ENCODE results near the gene BDNF. TPM values are rescaled to one million over a fixed set of nuclear protein-coding genes. Genes with fewer than 3 reads are reported as not detected.

The BDNF gene
- total and polyA plus RNA-seq, 2 donors (not counting 1 experiment from before 2014, with no cell fraction given) = not detected

DNA sequence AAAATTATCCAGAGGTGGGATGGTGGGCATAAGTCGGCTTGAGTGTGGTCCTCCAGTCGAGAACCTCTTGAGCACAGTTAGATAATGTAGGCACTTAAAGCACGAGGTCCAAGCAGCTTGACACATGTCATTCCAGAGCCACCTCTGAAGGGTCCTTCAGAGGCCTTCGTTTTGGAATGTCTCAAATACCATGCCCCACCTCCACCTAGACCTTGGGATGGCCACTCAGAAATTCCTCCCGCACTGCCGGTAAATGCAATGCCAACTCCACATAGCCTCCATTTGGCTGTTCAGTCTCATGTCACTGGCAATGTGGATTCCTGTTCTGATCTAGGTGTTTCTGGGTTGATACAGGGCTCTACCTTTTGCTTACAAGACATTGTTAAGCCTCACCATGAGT lies 43.9 kb downstream of the BDNF start:
- intact Hi-C loops (cut with micrococcal nuclease) = no loop called here
- Histone ChIP-seq H2AFZ (ENCODE audit: insufficient read depth, low read depth, low read length, poor library complexity, severe bottlenecking) (no peak overlapping the region), H3K36me3 (replicated peaks in 1 of 2; ENCODE audit: control extremely low read depth in 1 of 2, control insufficient read depth in 1 of 2, extremely low read depth in 1 of 2, insufficient read depth in 2 of 2, low read length in 1 of 2) (no peaks in the 10 kb centered on the region), H3K4me1 (ENCODE audit: control insufficient read depth in 2 of 2, insufficient read depth in 2 of 2, low read length in 2 of 2) (no peaks in the 10 kb centered on the region), H3K27ac (ENCODE audit: low read length in 2 of 2) (no peak overlapping the region), H3K9me3 (ENCODE audit: control extremely low read depth in 1 of 3, control insufficient read depth in 2 of 3, insufficient read depth in 1 of 3, low read length in 2 of 3) (no peaks in the 10 kb centered on the region), H3K27me3 (replicated peaks in 1 of 4; ENCODE audit: control extremely low read depth in 1 of 4, control insufficient read depth in 3 of 4, insufficient read depth in 4 of 4, low read length in 3 of 4) (no peaks in the 10 kb centered on the region), H3K79me2 (ENCODE audit: control insufficient read depth, insufficient read depth, low read length) (no peaks in the 10 kb centered on the region), H4K20me1 (ENCODE audit: control insufficient read depth, insufficient read depth, low read length, poor library complexity, severe bottlenecking) (no peaks in the 10 kb centered on the region), H3K4me3 (ENCODE audit: control extremely low read depth in 1 of 5, extremely low read depth in 1 of 5, insufficient read depth in 1 of 5, low read depth in 2 of 5, low read length in 4 of 5) (no peak overlapping the region), H3K9ac (ENCODE audit: low read length) (no peak overlapping the region), H3K4me2 (replicated peaks; ENCODE audit: low read depth, low read length, poor library complexity, severe bottlenecking) (no peak overlapping the region)
- H3K9me3 Mint-ChIP-seq (ENCODE audit: insufficient read depth) = no peaks in the 10 kb centered on the region
- H3K27me3 Mint-ChIP-seq = no peaks in the 10 kb centered on the region
- ATAC-seq (ENCODE audit: low read depth) (no peak), DNase-seq (no peak)
- CTCF ChIA-PET = no interaction called here
- POLR2A ChIA-PET = no interaction called here
- no peak overlapping the region for H3K27ac Mint-ChIP-seq
- no peak for TF ChIP-seq EZH2 (IDR thresholded peaks at IDR 0.05; ENCODE audit: borderline replicate concordance, insufficient read depth, low read depth, low read length, poor library complexity, severe bottlenecking)
- H3K4me1 Mint-ChIP-seq = no peaks in the 10 kb centered on the region
- 92% methylated on average over 6 of the region's 6 CpGs for WGBS (ENCODE audit: insufficient coverage)
- H3K4me3 Mint-ChIP-seq = no peak overlapping the region

DNA sequence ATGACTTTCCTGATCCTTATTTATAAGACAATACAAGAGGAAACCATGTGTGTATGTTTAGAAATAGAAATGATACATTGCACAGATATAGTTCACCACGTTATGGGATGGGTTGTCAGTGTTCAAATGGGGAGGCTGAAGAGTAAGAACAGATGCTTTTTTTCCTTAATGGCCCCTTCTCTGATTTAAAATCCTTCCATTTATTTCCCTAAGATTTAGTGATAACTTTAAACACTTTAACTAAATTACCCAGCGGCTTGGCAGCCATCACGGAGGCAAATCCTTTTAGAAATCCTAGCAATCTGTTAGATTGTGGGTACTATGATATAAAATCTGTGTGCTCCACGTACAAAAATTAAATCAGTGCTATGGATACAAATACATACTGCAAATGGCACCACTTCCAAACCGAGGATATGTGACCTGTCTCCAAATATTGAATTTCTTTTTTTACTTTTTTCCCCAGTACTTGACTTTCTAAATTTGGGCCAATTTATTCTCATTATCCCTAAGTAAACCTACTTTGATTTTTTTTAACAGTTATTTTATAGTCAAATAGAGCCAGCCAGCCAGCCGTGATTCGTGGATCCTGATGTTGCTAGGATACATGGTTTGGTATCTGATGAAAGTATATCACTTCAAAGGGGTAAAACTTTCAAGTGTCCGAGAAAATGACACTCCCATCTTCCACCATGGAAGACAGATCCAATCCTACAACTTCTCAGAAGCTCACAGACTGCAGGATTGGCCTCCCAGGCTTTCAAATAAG lies 46.1 kb downstream of the BDNF start:
- DNase-seq (no peak), ATAC-seq (ENCODE audit: low read depth) (no peak)
- H3K27ac Mint-ChIP-seq = no peak overlapping the region
- no peaks in the 10 kb centered on the region for H3K9me3 Mint-ChIP-seq (ENCODE audit: insufficient read depth)
- ChIA-PET CTCF (no interaction called here), POLR2A (no interaction called here)
- no peaks in the 10 kb centered on the region for H3K27me3 ChIP-seq (replicated peaks in 1 of 4; ENCODE audit: control extremely low read depth in 1 of 4, control insufficient read depth in 3 of 4, insufficient read depth in 4 of 4, low read length in 3 of 4)
- no peak overlapping the region for H3K4me2 ChIP-seq (replicated peaks; ENCODE audit: low read depth, low read length, poor library complexity, severe bottlenecking)
- no peak overlapping the region for H3K4me3 Mint-ChIP-seq
- no peak overlapping the region for H3K9ac ChIP-seq (ENCODE audit: low read length)
- intact Hi-C loops (cut with micrococcal nuclease) = no loop called here
- no peaks in the 10 kb centered on the region for H3K79me2 ChIP-seq (ENCODE audit: control insufficient read depth, insufficient read depth, low read length)
- H2AFZ ChIP-seq (ENCODE audit: insufficient read depth, low read depth, low read length, poor library complexity, severe bottlenecking) = no peak overlapping the region
- no peaks in the 10 kb centered on the region for H3K9me3 ChIP-seq (ENCODE audit: control extremely low read depth in 1 of 3, control insufficient read depth in 2 of 3, insufficient read depth in 1 of 3, low read length in 2 of 3)
- H3K27me3 Mint-ChIP-seq = no peaks in the 10 kb centered on the region
- TF ChIP-seq, protein P1, sequence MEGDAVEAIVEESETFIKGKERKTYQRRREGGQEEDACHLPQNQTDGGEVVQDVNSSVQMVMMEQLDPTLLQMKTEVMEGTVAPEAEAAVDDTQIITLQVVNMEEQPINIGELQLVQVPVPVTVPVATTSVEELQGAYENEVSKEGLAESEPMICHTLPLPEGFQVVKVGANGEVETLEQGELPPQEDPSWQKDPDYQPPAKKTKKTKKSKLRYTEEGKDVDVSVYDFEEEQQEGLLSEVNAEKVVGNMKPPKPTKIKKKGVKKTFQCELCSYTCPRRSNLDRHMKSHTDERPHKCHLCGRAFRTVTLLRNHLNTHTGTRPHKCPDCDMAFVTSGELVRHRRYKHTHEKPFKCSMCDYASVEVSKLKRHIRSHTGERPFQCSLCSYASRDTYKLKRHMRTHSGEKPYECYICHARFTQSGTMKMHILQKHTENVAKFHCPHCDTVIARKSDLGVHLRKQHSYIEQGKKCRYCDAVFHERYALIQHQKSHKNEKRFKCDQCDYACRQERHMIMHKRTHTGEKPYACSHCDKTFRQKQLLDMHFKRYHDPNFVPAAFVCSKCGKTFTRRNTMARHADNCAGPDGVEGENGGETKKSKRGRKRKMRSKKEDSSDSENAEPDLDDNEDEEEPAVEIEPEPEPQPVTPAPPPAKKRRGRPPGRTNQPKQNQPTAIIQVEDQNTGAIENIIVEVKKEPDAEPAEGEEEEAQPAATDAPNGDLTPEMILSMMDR (IDR thresholded peaks at IDR 0.05) = no peak
- no peak for TF ChIP-seq EZH2 (IDR thresholded peaks at IDR 0.05; ENCODE audit: borderline replicate concordance, insufficient read depth, low read depth, low read length, poor library complexity, severe bottlenecking)
- no peaks in the 10 kb centered on the region for H3K36me3 ChIP-seq (replicated peaks in 1 of 2; ENCODE audit: control extremely low read depth in 1 of 2, control insufficient read depth in 1 of 2, extremely low read depth in 1 of 2, insufficient read depth in 2 of 2, low read length in 1 of 2)
- no peaks in the 10 kb centered on the region for H3K4me1 ChIP-seq (ENCODE audit: control insufficient read depth in 2 of 2, insufficient read depth in 2 of 2, low read length in 2 of 2)
- 57% methylated on average over 1 of the region's 8 CpGs for WGBS (ENCODE audit: insufficient coverage)
- no peak overlapping the region for H3K27ac ChIP-seq (ENCODE audit: low read length in 2 of 2)
- H4K20me1 ChIP-seq (ENCODE audit: control insufficient read depth, insufficient read depth, low read length, poor library complexity, severe bottlenecking) = no peaks in the 10 kb centered on the region
- no peaks in the 10 kb centered on the region for H3K4me1 Mint-ChIP-seq
- no peak overlapping the region for H3K4me3 ChIP-seq (ENCODE audit: control extremely low read depth in 1 of 5, extremely low read depth in 1 of 5, insufficient read depth in 1 of 5, low read depth in 2 of 5, low read length in 4 of 5)

Data from B cell (primary cell).